Measurements from ENCODE around the gene GRIA1. TPM values are rescaled to one million over a fixed set of nuclear protein-coding genes. Genes with fewer than 3 reads are reported as not detected.

The GRIA1 gene
- total RNA-seq, 1 donor, result 1.1 TPM

- Histone ChIP-seq H3K79me2 (ENCODE audit: insufficient read depth, low read length) (no peaks in the 10 kb centered on the region), H3K4me1 (ENCODE audit: insufficient read depth, low read length) (no peaks in the 10 kb centered on the region), H3K9me3 (ENCODE audit: low read depth, low read length) (no peaks in the 10 kb centered on the region), H4K20me1 (ENCODE audit: insufficient read depth, low read length) (no peaks in the 10 kb centered on the region), H3K4me2 (ENCODE audit: insufficient read depth, low read length) (no peak overlapping the region), H2AFZ (ENCODE audit: low read length) (no peak overlapping the region), H3K4me3 (ENCODE audit: insufficient read depth, low read length) (no peak overlapping the region), H3K27ac (ENCODE audit: low read depth, low read length) (no peak overlapping the region), H3K27me3 (ENCODE audit: insufficient read depth, low read length) (no peaks in the 10 kb centered on the region), H3K36me3 (ENCODE audit: insufficient read depth, low read length) (no peaks in the 10 kb centered on the region)
- DNase-seq (ENCODE audit: insufficient read length, low spot score, missing footprints), result no peak
- TF ChIP-seq CTCF (IDR thresholded peaks at IDR 0.05; ENCODE audit: extremely low read depth, low read depth, low read length), result no peak
These were observed 217.2 kb downstream of the GRIA1 start for GRCh38 chr5:153707626-153708025.

GRCh38 chr5:153711755-153712154 lies 221.3 kb downstream of the GRIA1 start:
- Histone ChIP-seq H4K20me1 (ENCODE audit: insufficient read depth, low read length) (no peaks in the 10 kb centered on the region), H3K27me3 (ENCODE audit: insufficient read depth, low read length) (no peaks in the 10 kb centered on the region), H3K36me3 (ENCODE audit: insufficient read depth, low read length) (no peaks in the 10 kb centered on the region), H3K79me2 (ENCODE audit: insufficient read depth, low read length) (no peaks in the 10 kb centered on the region), H3K27ac (ENCODE audit: low read depth, low read length) (no peak overlapping the region), H3K4me3 (ENCODE audit: insufficient read depth, low read length) (no peak overlapping the region), H2AFZ (ENCODE audit: low read length) (no peak overlapping the region), H3K4me2 (ENCODE audit: insufficient read depth, low read length) (no peak overlapping the region), H3K4me1 (ENCODE audit: insufficient read depth, low read length) (no peaks in the 10 kb centered on the region), H3K9me3 (ENCODE audit: low read depth, low read length) (no peaks in the 10 kb centered on the region)
- TF ChIP-seq CTCF (IDR thresholded peaks at IDR 0.05; ENCODE audit: extremely low read depth, low read depth, low read length), result peak; percentile 52
- peak; percentile 70 for DNase-seq (ENCODE audit: insufficient read length, low spot score, missing footprints)

- no peak overlapping the region for H3K4me3 ChIP-seq (ENCODE audit: insufficient read depth, low read length)
- no peak for TF ChIP-seq CTCF (IDR thresholded peaks at IDR 0.05; ENCODE audit: extremely low read depth, low read depth, low read length)
- H3K9me3 ChIP-seq (ENCODE audit: low read depth, low read length), result no peaks in the 10 kb centered on the region
These were observed 222.5 kb downstream of the GRIA1 start for GRCh38 chr5:153712946-153713345.

GRCh38 chr5:153713943-153714342 lies 223.5 kb downstream of the GRIA1 start:
- no peak overlapping the region for H3K4me2 ChIP-seq (ENCODE audit: insufficient read depth, low read length)
- no peaks in the 10 kb centered on the region for H3K9me3 ChIP-seq (ENCODE audit: low read depth, low read length)
- H3K4me1 ChIP-seq (ENCODE audit: insufficient read depth, low read length), result no peaks in the 10 kb centered on the region
- DNase-seq (ENCODE audit: insufficient read length, low spot score, missing footprints), result no peak
- no peak overlapping the region for H3K27ac ChIP-seq (ENCODE audit: low read depth, low read length)
- no peaks in the 10 kb centered on the region for H3K36me3 ChIP-seq (ENCODE audit: insufficient read depth, low read length)
- H3K27me3 ChIP-seq (ENCODE audit: insufficient read depth, low read length), result no peaks in the 10 kb centered on the region
- H3K79me2 ChIP-seq (ENCODE audit: insufficient read depth, low read length), result no peaks in the 10 kb centered on the region
- no peak overlapping the region for H2AFZ ChIP-seq (ENCODE audit: low read length)
- no peak overlapping the region for H3K4me3 ChIP-seq (ENCODE audit: insufficient read depth, low read length)
- no peaks in the 10 kb centered on the region for H4K20me1 ChIP-seq (ENCODE audit: insufficient read depth, low read length)
- no peak for TF ChIP-seq CTCF (IDR thresholded peaks at IDR 0.05; ENCODE audit: extremely low read depth, low read depth, low read length)

More at GRCh38 chr5:153712946-153713345, 222.5 kb downstream of the GRIA1 start:
- Histone ChIP-seq H3K4me1 (ENCODE audit: insufficient read depth, low read length) (no peaks in the 10 kb centered on the region), H3K4me2 (ENCODE audit: insufficient read depth, low read length) (no peak overlapping the region), H3K36me3 (ENCODE audit: insufficient read depth, low read length) (no peaks in the 10 kb centered on the region), H3K79me2 (ENCODE audit: insufficient read depth, low read length) (no peaks in the 10 kb centered on the region), H2AFZ (ENCODE audit: low read length) (no peak overlapping the region), H3K27me3 (ENCODE audit: insufficient read depth, low read length) (no peaks in the 10 kb centered on the region), H4K20me1 (ENCODE audit: insufficient read depth, low read length) (no peaks in the 10 kb centered on the region), H3K27ac (ENCODE audit: low read depth, low read length) (no peak overlapping the region)
- DNase-seq (ENCODE audit: insufficient read length, low spot score, missing footprints), result no peak

Measured in osteoblast (primary cell).